Adrenal gland (tissue), 5 donors: ENCODE data around the gene CDON.

Experiments used
- CTCF ChIP-seq, 6 experiments: fragments of 450-650 bp in 4 of 6; fragments of 200-600 bp in 2 of 6; sonication (generic) in 1 of 6; IDR thresholded peaks; 1 replicate in 5 of 6; 2 replicates in 1 of 6; pipeline versions ENCODE4 v1.5.1 to v1.8.0; 2016 to 2021; ENCODE audit warnings: antibody characterized with exemption in 6 of 6, mild to moderate bottlenecking in 2 of 6, moderate library complexity in 1 of 6
- POLR2A ChIP-seq, 2 donors: fragments of 450-650 bp; IDR thresholded peaks; one replicate each; pipeline ENCODE4 v1.6.1; 2017; ENCODE audit warnings: antibody characterized with exemption in 2 of 2, mild to moderate bottlenecking in 2 of 2, moderate library complexity in 1 of 2
- donor health status: DM: no; HTN: no; CAD: no.

GRCh38 chr11:125949271-125950177 is 113.1 kb downstream of the CDON start:
- TF ChIP-seq CTCF (IDR thresholded peaks at IDR 0.05) (no peak), POLR2A (IDR thresholded peaks at IDR 0.05) (no peak)
